Measurements from ENCODE around the gene ZNF484.
"Not testable (repeated sequence)": the region's sequence is repeated elsewhere in the genome, so short reads cannot be mapped to it uniquely, and the experiment has no call there.

ZNF484 gene

GRCh38 chr9:92829420-92829819 lies 48.4 kb downstream of the ZNF484 start:
- no peak for DNase-seq
- H3K4me1 Mint-ChIP-seq, result no peaks in the 10 kb centered on the region
- peaks cover 37% of the 10 kb centered on the region for H3K9me3 Mint-ChIP-seq
- no peaks in the 10 kb centered on the region for H3K27me3 Mint-ChIP-seq (ENCODE audit: low read depth, poor library complexity)
- H3K36me3 Mint-ChIP-seq (ENCODE audit: low read depth), result peaks cover 13% of the 10 kb centered on the region
- no peak overlapping the region for H3K27ac Mint-ChIP-seq
- TF ChIP-seq, protein P1, sequence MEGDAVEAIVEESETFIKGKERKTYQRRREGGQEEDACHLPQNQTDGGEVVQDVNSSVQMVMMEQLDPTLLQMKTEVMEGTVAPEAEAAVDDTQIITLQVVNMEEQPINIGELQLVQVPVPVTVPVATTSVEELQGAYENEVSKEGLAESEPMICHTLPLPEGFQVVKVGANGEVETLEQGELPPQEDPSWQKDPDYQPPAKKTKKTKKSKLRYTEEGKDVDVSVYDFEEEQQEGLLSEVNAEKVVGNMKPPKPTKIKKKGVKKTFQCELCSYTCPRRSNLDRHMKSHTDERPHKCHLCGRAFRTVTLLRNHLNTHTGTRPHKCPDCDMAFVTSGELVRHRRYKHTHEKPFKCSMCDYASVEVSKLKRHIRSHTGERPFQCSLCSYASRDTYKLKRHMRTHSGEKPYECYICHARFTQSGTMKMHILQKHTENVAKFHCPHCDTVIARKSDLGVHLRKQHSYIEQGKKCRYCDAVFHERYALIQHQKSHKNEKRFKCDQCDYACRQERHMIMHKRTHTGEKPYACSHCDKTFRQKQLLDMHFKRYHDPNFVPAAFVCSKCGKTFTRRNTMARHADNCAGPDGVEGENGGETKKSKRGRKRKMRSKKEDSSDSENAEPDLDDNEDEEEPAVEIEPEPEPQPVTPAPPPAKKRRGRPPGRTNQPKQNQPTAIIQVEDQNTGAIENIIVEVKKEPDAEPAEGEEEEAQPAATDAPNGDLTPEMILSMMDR (IDR thresholded peaks at IDR 0.05), result no peak
- H3K4me3 Mint-ChIP-seq, result no peak overlapping the region

DNA sequence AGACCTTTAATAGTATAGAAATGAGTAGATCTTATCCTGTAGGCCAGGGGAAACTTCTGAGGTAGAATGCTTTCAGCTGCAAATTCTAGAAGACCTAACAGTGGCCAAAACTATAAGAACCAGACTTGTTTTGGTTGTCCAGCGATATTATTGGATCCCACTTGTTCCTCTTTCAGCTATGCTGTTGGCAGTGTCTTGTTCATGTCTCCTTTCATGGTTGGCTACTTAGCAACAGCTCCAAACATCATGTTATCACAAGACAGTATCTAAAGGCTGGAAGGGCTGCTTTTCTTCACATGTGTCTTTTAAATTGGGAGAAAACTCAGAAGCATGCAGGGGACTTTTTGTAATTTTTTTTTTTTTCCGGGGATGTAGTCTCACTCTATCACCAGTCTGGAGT lies 52.8 kb downstream of the ZNF484 start:
- H3K4me1 Mint-ChIP-seq; H3K36me3 Mint-ChIP-seq (ENCODE audit: low read depth); H3K27ac Mint-ChIP-seq; H3K27me3 Mint-ChIP-seq (ENCODE audit: low read depth, poor library complexity); DNase-seq; H3K4me3 Mint-ChIP-seq: not testable (repeated sequence)
- peaks cover 13% of the 10 kb centered on the region for H3K9me3 Mint-ChIP-seq

DNA sequence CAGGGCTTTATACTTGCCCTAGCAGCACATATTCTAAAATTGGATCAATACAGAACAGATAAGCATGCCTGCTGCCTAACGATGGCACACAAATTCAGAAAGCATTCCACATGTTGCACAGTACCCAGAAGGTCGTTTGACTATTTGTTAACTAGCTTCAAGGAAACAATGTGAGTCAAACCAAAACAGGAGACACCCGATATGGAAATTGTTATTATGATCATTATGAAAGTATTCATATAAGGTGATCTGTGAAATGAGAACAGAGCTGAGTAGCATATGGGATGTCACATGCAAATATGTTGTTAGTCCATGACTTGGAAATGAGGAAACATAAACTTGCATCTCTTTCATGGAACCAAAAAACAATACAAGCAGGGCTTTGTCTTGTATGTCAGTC lies 56.9 kb downstream of the ZNF484 start:
- H3K27me3 Mint-ChIP-seq (ENCODE audit: low read depth, poor library complexity), result peaks cover 29% of the 10 kb centered on the region
- H3K9me3 Mint-ChIP-seq, result no peaks in the 10 kb centered on the region
- TF ChIP-seq, protein P1 (IDR thresholded peaks at IDR 0.05), result no peak
- no peak overlapping the region for H3K4me3 Mint-ChIP-seq
- no peak overlapping the region for H3K27ac Mint-ChIP-seq
- no peak for DNase-seq
- H3K36me3 Mint-ChIP-seq (ENCODE audit: low read depth), result no peaks in the 10 kb centered on the region
- no peaks in the 10 kb centered on the region for H3K4me1 Mint-ChIP-seq

DNA sequence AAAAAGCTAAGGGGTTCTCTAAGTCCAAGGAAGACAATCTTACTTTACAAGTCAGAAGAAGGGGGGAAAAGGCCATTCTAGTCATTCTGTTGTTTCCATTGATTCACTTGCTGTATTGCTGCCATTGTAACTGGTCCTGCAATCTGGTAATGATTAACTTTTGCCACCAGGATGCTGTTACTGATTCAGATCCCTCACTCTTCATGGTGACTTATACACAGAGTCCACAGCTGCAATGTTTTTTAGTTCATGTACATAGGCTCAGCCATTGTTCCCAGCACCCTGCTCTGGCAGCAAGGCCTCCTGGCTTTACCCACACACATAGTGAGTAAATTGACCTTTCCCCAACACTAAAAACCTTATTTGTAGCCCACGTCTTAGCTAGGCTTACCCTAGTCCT lies 57.9 kb downstream of the ZNF484 start:
- H3K9me3 Mint-ChIP-seq; DNase-seq; H3K4me1 Mint-ChIP-seq; H3K4me3 Mint-ChIP-seq; H3K36me3 Mint-ChIP-seq (ENCODE audit: low read depth): not testable (repeated sequence)
- H3K27ac Mint-ChIP-seq, result peak overlapping the region; percentile 68
- peaks cover 40% of the 10 kb centered on the region for H3K27me3 Mint-ChIP-seq (ENCODE audit: low read depth, poor library complexity)

DNA sequence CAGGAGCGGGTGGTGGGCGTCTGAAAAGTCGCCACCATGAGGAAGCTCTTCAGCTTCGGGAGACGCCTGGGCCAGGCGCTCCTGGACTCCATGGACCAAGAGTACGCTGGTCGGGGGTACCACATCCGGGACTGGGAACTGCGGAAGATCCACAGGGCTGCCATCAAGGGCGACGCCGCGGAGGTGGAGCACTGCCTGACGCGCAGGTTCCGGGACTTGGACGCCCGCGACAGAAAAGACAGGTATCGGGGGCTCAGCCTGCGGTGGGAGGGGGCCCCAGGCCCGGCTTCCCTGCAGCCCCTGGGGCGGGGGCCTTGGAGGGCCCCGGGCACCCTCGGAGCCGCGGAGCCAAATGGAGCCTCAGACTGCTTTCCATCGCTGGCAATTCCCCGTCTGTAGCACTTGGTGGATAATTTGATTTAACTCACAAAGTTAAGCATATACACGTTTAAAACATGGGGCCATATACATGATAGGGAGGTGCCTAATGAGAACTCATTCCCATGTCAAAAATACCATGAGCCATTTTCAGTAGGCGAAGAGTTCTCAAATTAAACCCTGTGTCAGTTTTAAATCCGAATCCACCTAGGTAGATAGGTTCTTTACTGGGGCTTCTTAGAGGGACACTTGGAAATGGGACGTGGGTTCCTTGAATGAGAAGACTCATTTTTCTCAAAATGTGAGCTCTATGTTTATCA lies 68.1 kb downstream of the ZNF484 start:
- not testable (repeated sequence) for H3K36me3 Mint-ChIP-seq (ENCODE audit: low read depth); DNase-seq; H3K27ac Mint-ChIP-seq; H3K9me3 Mint-ChIP-seq; H3K4me1 Mint-ChIP-seq
- Mint-ChIP-seq H3K4me3 (peak overlapping the region; percentile 87), H3K27me3 (ENCODE audit: low read depth, poor library complexity) (peaks cover 94% of the 10 kb centered on the region)

GRCh38 chr9:92808726-92809451 lies 68.9 kb downstream of the ZNF484 start:
- H3K27me3 Mint-ChIP-seq (ENCODE audit: low read depth, poor library complexity), result peaks cover 85% of the 10 kb centered on the region
- H3K9me3 Mint-ChIP-seq, result no peaks in the 10 kb centered on the region
- TF ChIP-seq, protein P1 (IDR thresholded peaks at IDR 0.05), result no peak
- peak; percentile 89 for DNase-seq
- peak overlapping the region; percentile 87 for H3K4me3 Mint-ChIP-seq
- H3K27ac Mint-ChIP-seq, result no peak overlapping the region
- H3K4me1 Mint-ChIP-seq, result peaks cover 6% of the 10 kb centered on the region
- no peaks in the 10 kb centered on the region for H3K36me3 Mint-ChIP-seq (ENCODE audit: low read depth)

GRCh38 chr9:92807757-92808725 lies 69.8 kb downstream of the ZNF484 start:
- peaks cover 76% of the 10 kb centered on the region for H3K27me3 Mint-ChIP-seq (ENCODE audit: low read depth, poor library complexity)
- TF ChIP-seq, protein P1 (IDR thresholded peaks at IDR 0.05), result no peak
- peak; percentile 38 for DNase-seq
- H3K4me3 Mint-ChIP-seq, result no peak overlapping the region
- no peaks in the 10 kb centered on the region for H3K9me3 Mint-ChIP-seq
- H3K4me1 Mint-ChIP-seq, result peaks cover 6% of the 10 kb centered on the region
- H3K27ac Mint-ChIP-seq, result no peak overlapping the region
- H3K36me3 Mint-ChIP-seq (ENCODE audit: low read depth), result no peaks in the 10 kb centered on the region

All from nephron progenitor cell (in vitro differentiated cells).